Measurements from ENCODE around the gene DNAH11. TPM values are rescaled to one million over a fixed set of nuclear protein-coding genes. Genes with fewer than 3 reads are reported as not detected.

DNAH11 gene
- total RNA-seq, 1 experiment from 2014 or later: 0.54 TPM

- Histone ChIP-seq H3K9me3 (ENCODE audit: low read depth, low read length, poor library complexity, severe bottlenecking) (no peaks in the 10 kb centered on the region), H3K4me3 (ENCODE audit: low read depth, low read length, poor library complexity, severe bottlenecking) (no peak overlapping the region), H3K4me1 (ENCODE audit: insufficient read depth, low read length, poor library complexity, severe bottlenecking) (peaks cover 65% of the 10 kb centered on the region), H3K27me3 (replicated peaks; ENCODE audit: insufficient read depth, low read depth, low read length, poor library complexity) (no peaks in the 10 kb centered on the region), H3K27ac (ENCODE audit: low read depth, low read length, poor library complexity, severe bottlenecking) (peak overlapping the region; percentile 2), H3K36me3 (ENCODE audit: insufficient read depth, low read length, poor library complexity, severe bottlenecking) (no peaks in the 10 kb centered on the region)
- intact Hi-C loops (cut with micrococcal nuclease; ENCODE audit: unreplicated experiment): loop anchor here (5.0 kb wide), 2 partner anchors 46 to 76 kb away; no protein-coding TSS in a partner anchor
- CTCF ChIA-PET: no interaction called here
- BruUV-seq (replicated peaks): no TSS peak
- TF ChIP-seq, protein P1, sequence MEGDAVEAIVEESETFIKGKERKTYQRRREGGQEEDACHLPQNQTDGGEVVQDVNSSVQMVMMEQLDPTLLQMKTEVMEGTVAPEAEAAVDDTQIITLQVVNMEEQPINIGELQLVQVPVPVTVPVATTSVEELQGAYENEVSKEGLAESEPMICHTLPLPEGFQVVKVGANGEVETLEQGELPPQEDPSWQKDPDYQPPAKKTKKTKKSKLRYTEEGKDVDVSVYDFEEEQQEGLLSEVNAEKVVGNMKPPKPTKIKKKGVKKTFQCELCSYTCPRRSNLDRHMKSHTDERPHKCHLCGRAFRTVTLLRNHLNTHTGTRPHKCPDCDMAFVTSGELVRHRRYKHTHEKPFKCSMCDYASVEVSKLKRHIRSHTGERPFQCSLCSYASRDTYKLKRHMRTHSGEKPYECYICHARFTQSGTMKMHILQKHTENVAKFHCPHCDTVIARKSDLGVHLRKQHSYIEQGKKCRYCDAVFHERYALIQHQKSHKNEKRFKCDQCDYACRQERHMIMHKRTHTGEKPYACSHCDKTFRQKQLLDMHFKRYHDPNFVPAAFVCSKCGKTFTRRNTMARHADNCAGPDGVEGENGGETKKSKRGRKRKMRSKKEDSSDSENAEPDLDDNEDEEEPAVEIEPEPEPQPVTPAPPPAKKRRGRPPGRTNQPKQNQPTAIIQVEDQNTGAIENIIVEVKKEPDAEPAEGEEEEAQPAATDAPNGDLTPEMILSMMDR (conservative IDR thresholded peaks at IDR 0.05; ENCODE audit: low read depth, low read length): no peak
- TF ChIP-seq EZH2 (IDR thresholded peaks at IDR 0.05; ENCODE audit: borderline replicate concordance, low read depth, low read length, poor library complexity, severe bottlenecking): no peak
- POLR2A ChIA-PET (ENCODE audit: low non-redundant PET): no interaction called here
- no peak for DNase-seq (ENCODE audit: low spot score)
Measured at GRCh38 chr7:21866731-21867130, 323.9 kb downstream of the DNAH11 start.

DNA sequence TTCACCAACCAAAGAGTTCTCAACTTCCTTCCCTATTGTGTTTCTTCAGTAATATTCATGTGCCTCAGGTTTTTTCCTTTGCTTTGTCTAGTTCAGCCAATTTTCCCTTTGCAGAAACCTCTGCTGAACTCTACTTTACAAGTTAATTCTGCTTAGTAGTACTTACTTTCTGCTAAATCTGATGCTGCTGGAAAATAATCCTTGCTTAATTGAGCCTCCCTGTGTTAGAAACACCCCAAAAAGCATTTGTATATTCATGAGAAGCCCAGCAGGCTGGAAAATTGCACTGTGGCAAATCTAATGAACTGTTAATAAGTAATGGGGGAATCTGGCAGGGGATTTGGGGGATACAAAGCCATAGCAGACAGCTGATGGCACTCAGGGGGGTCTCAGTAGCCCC, 324.4 kb downstream of the DNAH11 start:
- TF ChIP-seq, protein P1 (conservative IDR thresholded peaks at IDR 0.05; ENCODE audit: low read depth, low read length): no peak
- no peak for TF ChIP-seq EZH2 (IDR thresholded peaks at IDR 0.05; ENCODE audit: borderline replicate concordance, low read depth, low read length, poor library complexity, severe bottlenecking)
- Histone ChIP-seq H3K4me1 (ENCODE audit: insufficient read depth, low read length, poor library complexity, severe bottlenecking) (peaks cover 65% of the 10 kb centered on the region), H3K9me3 (ENCODE audit: low read depth, low read length, poor library complexity, severe bottlenecking) (no peaks in the 10 kb centered on the region), H3K4me3 (ENCODE audit: low read depth, low read length, poor library complexity, severe bottlenecking) (no peak overlapping the region), H3K27ac (ENCODE audit: low read depth, low read length, poor library complexity, severe bottlenecking) (peak overlapping the region; percentile 2), H3K36me3 (ENCODE audit: insufficient read depth, low read length, poor library complexity, severe bottlenecking) (no peaks in the 10 kb centered on the region), H3K27me3 (replicated peaks; ENCODE audit: insufficient read depth, low read depth, low read length, poor library complexity) (no peaks in the 10 kb centered on the region)
- BruUV-seq (replicated peaks): no TSS peak
- intact Hi-C loops (cut with micrococcal nuclease; ENCODE audit: unreplicated experiment): loop anchor here (5.0 kb wide), 2 partner anchors 45 to 75 kb away; no protein-coding TSS in a partner anchor
- DNase-seq (ENCODE audit: low spot score): peak; percentile 69
- POLR2A ChIA-PET (ENCODE audit: low non-redundant PET): no interaction called here
- CTCF ChIA-PET: no interaction called here

- peaks cover 65% of the 10 kb centered on the region for H3K4me1 ChIP-seq (ENCODE audit: insufficient read depth, low read length, poor library complexity, severe bottlenecking)
- H3K27ac ChIP-seq (ENCODE audit: low read depth, low read length, poor library complexity, severe bottlenecking): peak overlapping the region; percentile 2
- no peak overlapping the region for H3K4me3 ChIP-seq (ENCODE audit: low read depth, low read length, poor library complexity, severe bottlenecking)
- no peaks in the 10 kb centered on the region for H3K36me3 ChIP-seq (ENCODE audit: insufficient read depth, low read length, poor library complexity, severe bottlenecking)
- intact Hi-C loops (cut with micrococcal nuclease; ENCODE audit: unreplicated experiment): loop anchor here (5.0 kb wide), 2 partner anchors 44 to 74 kb away; no protein-coding TSS in a partner anchor
- CTCF ChIA-PET: no interaction called here
- TF ChIP-seq, protein P1 (conservative IDR thresholded peaks at IDR 0.05; ENCODE audit: low read depth, low read length): no peak
- TF ChIP-seq EZH2 (IDR thresholded peaks at IDR 0.05; ENCODE audit: borderline replicate concordance, low read depth, low read length, poor library complexity, severe bottlenecking): no peak
- POLR2A ChIA-PET (ENCODE audit: low non-redundant PET): interaction anchor here (0.6 kb wide), 2 partner anchors 43 to 77 kb away, joined by 3 read pairs; no protein-coding TSS in a partner anchor
- BruUV-seq (replicated peaks): no TSS peak
- DNase-seq (ENCODE audit: low spot score): peak; percentile 31
- H3K27me3 ChIP-seq (replicated peaks; ENCODE audit: insufficient read depth, low read depth, low read length, poor library complexity): no peaks in the 10 kb centered on the region
- H3K9me3 ChIP-seq (ENCODE audit: low read depth, low read length, poor library complexity, severe bottlenecking): no peaks in the 10 kb centered on the region
Measured at GRCh38 chr7:21867816-21868575, 325.2 kb downstream of the DNAH11 start.
